Dermis blood vessel endothelial cell (primary cell): Measurements from ENCODE around the gene STYXL1. TPM values are rescaled to one million over a fixed set of nuclear protein-coding genes. Genes with fewer than 3 reads are reported as not detected.

Experiments
- DNase-seq: peaks from one replicate; pipeline ENCODE4 v3.0.0; 2010
- total RNA-seq: library from RNA; depleted of rRNA; stranded (reverse); fragments of >200 nt; gene quantifications from 2 replicates; pipeline ENCODE4 v1.2.3, GENCODE V29; 2014

Gene STYXL1
- total RNA-seq, 1 donor from 2014 or later: 38.3 TPM

DNA sequence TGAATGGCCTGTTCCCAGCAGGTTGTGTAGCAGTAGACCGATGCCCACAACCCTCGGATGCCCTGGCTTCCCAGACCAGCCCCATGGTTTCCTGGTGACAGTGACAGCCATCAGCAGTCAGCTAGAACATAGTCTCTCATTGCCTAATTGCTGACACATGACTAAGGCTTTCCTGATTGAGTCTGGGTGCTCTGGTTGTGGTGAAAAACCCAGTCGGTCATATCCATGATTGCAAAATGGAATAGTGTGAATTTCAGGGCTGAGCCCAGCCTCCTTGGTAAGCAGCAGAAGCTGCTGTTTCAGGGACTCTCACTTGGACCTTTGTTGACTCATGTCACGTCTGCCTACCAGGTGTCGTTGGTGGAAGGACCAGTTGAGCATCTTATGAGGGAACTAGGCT, 96.3 kb downstream of the STYXL1 start:
- no peak for DNase-seq

DNA sequence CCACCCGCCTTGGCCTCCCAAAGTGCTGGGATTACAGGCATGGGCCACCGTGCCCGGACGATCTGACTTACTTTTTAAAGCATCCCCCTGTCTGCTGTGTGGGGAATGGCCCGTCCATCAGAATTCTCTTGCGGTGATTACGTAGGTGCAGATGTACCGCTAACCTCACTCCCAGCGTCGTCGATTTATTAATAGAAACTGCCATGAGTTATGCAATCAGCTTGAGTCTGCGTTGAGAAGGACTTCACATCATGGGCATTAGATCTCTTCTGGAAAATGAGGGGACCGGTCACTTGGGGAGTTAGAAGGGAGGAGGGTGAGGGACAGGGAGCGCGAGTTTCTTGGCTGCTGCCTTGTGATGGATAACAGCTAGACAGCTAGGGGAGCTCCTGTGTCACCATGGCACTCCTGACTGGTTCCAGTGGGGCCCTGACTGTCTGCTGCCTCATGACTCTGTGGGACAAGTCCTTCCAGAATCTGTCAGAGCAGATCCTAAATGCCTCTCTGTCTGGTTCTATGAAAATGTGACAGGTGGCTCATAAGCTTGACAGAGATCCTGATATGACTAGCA, 97.6 kb downstream of the STYXL1 start:
- no peak for DNase-seq

DNA sequence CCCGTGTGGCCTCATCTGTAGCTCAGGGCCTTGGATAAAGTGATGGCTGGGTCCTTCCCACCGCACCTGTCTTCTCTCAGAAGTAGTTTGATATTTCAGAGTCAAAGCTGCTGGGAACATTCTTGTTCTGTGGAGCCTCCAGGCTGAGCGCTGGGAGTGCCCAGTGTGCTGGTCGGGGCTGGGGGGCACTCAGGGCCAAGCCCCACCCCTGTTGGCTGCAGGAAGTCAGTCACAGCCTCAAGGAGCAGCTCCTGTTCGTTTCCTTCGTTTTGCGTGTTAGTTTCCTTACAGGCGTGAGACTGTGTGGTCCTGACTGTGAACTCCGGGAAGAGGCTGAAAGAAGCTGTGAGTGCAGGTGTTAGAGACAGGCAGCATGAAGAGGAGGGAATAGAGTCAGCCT, 99.6 kb downstream of the STYXL1 start:
- peak; percentile 11 for DNase-seq

Other genes starting within 250 kb of the STYXL1 start
- gene CCL24, start 234.2 kb downstream of the STYXL1 start, total RNA-seq: not detected in 2 replicates
- 15.3 and 18.1 TPM in 2 replicates for gene RHBDD2, start 169.0 kb downstream of the STYXL1 start, total RNA-seq
- 87.0 and 102 TPM in 2 replicates for gene POR, start 132.8 kb downstream of the STYXL1 start, total RNA-seq
- 43.4 and 47.8 TPM in 2 replicates for gene TMEM120A, start 53.4 kb downstream of the STYXL1 start, total RNA-seq
- gene MDH2, start 106 bp upstream of the STYXL1 start, total RNA-seq: 34.0 and 52.2 TPM in 2 replicates
- 2.0 and 2.2 TPM in 2 replicates for gene SRRM3, start 153.9 kb upstream of the STYXL1 start, total RNA-seq